Lung (tissue), 12 donors: ENCODE results near the gene ZFYVE9. TPM values are rescaled to one million over a fixed set of nuclear protein-coding genes. Genes with fewer than 3 reads are reported as not detected.

Experiments
- ATAC-seq: fragments of 200-7000 bp; cut with Tn5 transposase; one replicate; pipeline ENCODE4 v1.9.1; 2020; ENCODE audit warnings: moderate number of reproducible peaks; ENCODE audit not compliant: insufficient read depth, low FRiP score
- DNase-seq, 3 donors: peaks; one replicate each; pipeline ENCODE4 v3.0.0-alpha.2; 2013 to 2017
- H3K27ac ChIP-seq, 2 donors: one replicate each; pipeline ENCODE4 v1.5.1; 2013; ENCODE audit warnings: mild to moderate bottlenecking in 2 of 2, moderate library complexity in 2 of 2, control low read depth in 1 of 2, inconsistent platforms in 1 of 2, low read depth in 1 of 2, low read length in 1 of 2
- H3K27me3 ChIP-seq, 3 donors: one replicate each; pipeline ENCODE4 v1.5.1; 2013; ENCODE audit warnings: low read length in 2 of 3; ENCODE audit not compliant: control insufficient read depth in 3 of 3, insufficient read depth in 3 of 3
- H3K36me3 ChIP-seq, 4 donors: one replicate each; pipeline ENCODE4 v1.5.1; 2013; ENCODE audit warnings: low read length in 4 of 4, mild to moderate bottlenecking in 1 of 4, moderate library complexity in 1 of 4; ENCODE audit not compliant: control insufficient read depth in 4 of 4, insufficient read depth in 4 of 4
- H3K4me1 ChIP-seq, 5 donors: one replicate each; pipeline ENCODE4 v1.5.1; 2013; ENCODE audit warnings: low read length in 5 of 5, mild to moderate bottlenecking in 2 of 5, moderate library complexity in 1 of 5; ENCODE audit not compliant: control insufficient read depth in 5 of 5, insufficient read depth in 5 of 5
- H3K4me3 ChIP-seq: one replicate; pipeline ENCODE4 v1.5.1; 2013; ENCODE audit warnings: mild to moderate bottlenecking, control low read depth, moderate library complexity
- H3K9ac ChIP-seq, 2 donors: one replicate each; pipeline ENCODE4 v1.5.1; 2013; ENCODE audit warnings: low read length in 2 of 2, control low read depth in 1 of 2; ENCODE audit not compliant: insufficient read depth in 1 of 2
- H3K9me3 ChIP-seq, 4 donors: one replicate each; pipeline ENCODE4 v1.5.1; 2013; ENCODE audit warnings: low read length in 3 of 4, mild to moderate bottlenecking in 1 of 4, moderate library complexity in 1 of 4; ENCODE audit not compliant: control insufficient read depth in 4 of 4, insufficient read depth in 3 of 4
- CTCF ChIP-seq: IDR thresholded peaks from 2 replicates; pipeline ENCODE4 v1.5.1; 2012; ENCODE audit warnings: mild to moderate bottlenecking; ENCODE audit errors: control extremely low read depth, extremely low read depth
- WGBS, 2 donors: extraction: QIAGEN DNeasy Blood & Tissue Kit; methylation state at CpG; one replicate each; pipeline ENCODE4 v1.1.7; 2013; 5-methylcytosine and 5-hydroxymethylcytosine counted together
- polyA plus RNA-seq, 2 donors: library from polyadenylated mRNA; stranded (reverse); fragments of 200-250 nt; gene quantifications; one replicate each; pipeline ENCODE4 v1.2.1, GENCODE V29; 2013
- total RNA-seq, 2 donors: library from RNA; depleted of rRNA in 1 of 2; stranded (reverse); fragments of >200 nt in 1 of 2; gene quantifications; one replicate each; pipeline ENCODE4 v1.2.1, GENCODE V29; 2014 to 2021
- donor health status: control.
- donor health status: control.
- donor health status: Bipolar disorder and iron deficiency.
- donor health status: healthy.
- donor health status: DM: yes; HTN: yes; CAD: no.

The ZFYVE9 gene
- total and polyA plus RNA-seq, 4 donors, result 3.3 to 51.5 (median 9.9) TPM

- ATAC-seq (no peak), DNase-seq (no peak)
- no peaks in the 10 kb centered on the region for H3K36me3 ChIP-seq
- H3K4me3 ChIP-seq, result no peak overlapping the region
- no peak overlapping the region for H3K27ac ChIP-seq
- H3K9ac ChIP-seq, result no peak overlapping the region
- peaks cover 0 to 3% (median 0%) of the 10 kb centered on the region in 5 donors for H3K4me1 ChIP-seq
- H3K27me3 ChIP-seq, result no peaks in the 10 kb centered on the region
- no peaks in the 10 kb centered on the region for H3K9me3 ChIP-seq
- TF ChIP-seq CTCF, result no peak
- WGBS, 2 donors, result 76 to 84% methylated on average over 5 of the region's 5 CpGs
Observed at GRCh38 chr1:52253421-52253820, 111.5 kb downstream of the ZFYVE9 start.

GRCh38 chr1:52259886-52260285 is 118.0 kb downstream of the ZFYVE9 start:
- 87 to 91% methylated on average over 3 of the region's 3 CpGs for WGBS, 2 donors
- Histone ChIP-seq H3K9ac (no peak overlapping the region), H3K27me3 (no peaks in the 10 kb centered on the region), H3K27ac (no peak overlapping the region), H3K4me1 (peaks cover 0 to 18% (median 0%) of the 10 kb centered on the region in 5 donors), H3K4me3 (no peak overlapping the region), H3K9me3 (no peaks in the 10 kb centered on the region), H3K36me3 (no peaks in the 10 kb centered on the region)
- ATAC-seq (no peak), DNase-seq (peak in 2 of 3 donors; percentile 10 to 11)
- TF ChIP-seq CTCF, result no peak

GRCh38 chr1:52263153-52263910 is 121.4 kb downstream of the ZFYVE9 start:
- no peak for TF ChIP-seq CTCF
- no peaks in the 10 kb centered on the region for H3K9me3 ChIP-seq
- H3K4me3 ChIP-seq, result no peak overlapping the region
- H3K36me3 ChIP-seq, result peaks cover 0 to 7% (median 1%) of the 10 kb centered on the region in 4 donors
- peaks cover 0 to 28% (median 2%) of the 10 kb centered on the region in 5 donors for H3K4me1 ChIP-seq
- no peaks in the 10 kb centered on the region for H3K27me3 ChIP-seq
- ATAC-seq, result no peak
- no peak overlapping the region for H3K9ac ChIP-seq
- peak; percentile 45 to 87 (median 86) for DNase-seq
- H3K27ac ChIP-seq, result no peak overlapping the region
- WGBS, 2 donors, result 39 to 53% methylated on average over 3 of the region's 3 CpGs
